DND-41 (cell line): Measurements from ENCODE around the gene MACF1.
"Not testable (repeated sequence)": the region's sequence is repeated elsewhere in the genome, so short reads cannot be mapped to it uniquely, and the experiment has no call there.

Source experiments
- ATAC-seq: fragments of 200-7000 bp; cut with Tn5 transposase; 3 replicates; pipeline ENCODE4 v1.9.1; 2021; ENCODE audit warnings: low read depth; ENCODE audit not compliant: insufficient read depth
- DNase-seq: peaks from one replicate; pipeline ENCODE4 v3.0.0-alpha.2; 2020
- H2AFZ ChIP-seq: 2 replicates; pipeline ENCODE4 v1.6.0; 2012; ENCODE audit warnings: low read depth, low read length
- H3K27ac ChIP-seq: 2 replicates; pipeline ENCODE4 v1.5.1; 2012; ENCODE audit warnings: low read length, inconsistent platforms
- H3K27me3 ChIP-seq: fragments of 200-600 bp; sonication (generic); 2 replicates; pipeline ENCODE4 v1.6.0; 2012; ENCODE audit warnings: low read length, mild to moderate bottlenecking, inconsistent platforms; ENCODE audit not compliant: insufficient read depth, poor library complexity
- H3K36me3 ChIP-seq: 2 replicates; pipeline ENCODE4 v1.5.1; 2012; ENCODE audit warnings: low read length, inconsistent platforms; ENCODE audit not compliant: insufficient read depth
- H3K4me1 ChIP-seq: 2 replicates; pipeline ENCODE4 v1.5.1; 2012; ENCODE audit warnings: mild to moderate bottlenecking, low read length; ENCODE audit not compliant: insufficient read depth
- H3K4me2 ChIP-seq: 2 replicates; pipeline ENCODE4 v1.6.0; 2012; ENCODE audit warnings: mild to moderate bottlenecking, moderate library complexity, low read length, inconsistent platforms; ENCODE audit not compliant: insufficient read depth
- H3K4me3 ChIP-seq, 2 experiments: fragments of 200-600 bp in 1 of 2; shearing (Covaris generic) in 1 of 2; 2 replicates each; pipeline ENCODE4 v1.5.1; 2012 to 2016; ENCODE audit warnings: inconsistent platforms in 2 of 2, low read length in 2 of 2, mild to moderate bottlenecking in 2 of 2, low read depth in 1 of 2, moderate library complexity in 1 of 2
- H3K79me2 ChIP-seq: 2 replicates; pipeline ENCODE4 v1.6.0; 2012; ENCODE audit warnings: low read length, inconsistent platforms; ENCODE audit not compliant: insufficient read depth
- H3K9ac ChIP-seq: 2 replicates; pipeline ENCODE4 v1.6.0; 2012; ENCODE audit warnings: low read depth, mild to moderate bottlenecking, inconsistent platforms, low read length, moderate library complexity
- H3K9me3 ChIP-seq: 2 replicates; pipeline ENCODE4 v1.5.1; 2012; ENCODE audit warnings: low read length, moderate library complexity, mild to moderate bottlenecking, inconsistent platforms; ENCODE audit not compliant: insufficient read depth, severe bottlenecking
- H4K20me1 ChIP-seq: 2 replicates; pipeline ENCODE4 v1.6.0; 2012; ENCODE audit warnings: low read length; ENCODE audit not compliant: insufficient read depth
- CTCF ChIP-seq: IDR thresholded peaks from 2 replicates; pipeline ENCODE4 v1.5.1; 2012; ENCODE audit warnings: borderline replicate concordance, low read length, moderate library complexity, mild to moderate bottlenecking; ENCODE audit not compliant: poor library complexity, severe bottlenecking; ENCODE audit errors: extremely low read depth
- EZH2 ChIP-seq: IDR thresholded peaks from 3 replicates; pipeline ENCODE4 v1.6.1; 2012; ENCODE audit warnings: borderline replicate concordance, low read depth, mild to moderate bottlenecking, moderate library complexity, low read length, inconsistent platforms; ENCODE audit not compliant: severe bottlenecking

Gene MACF1

GRCh38 chr1:39470040-39470439, 265.5 kb downstream of the MACF1 start:
- Histone ChIP-seq H3K36me3 (peaks cover 89% of the 10 kb centered on the region), H3K9ac (no peak overlapping the region), H3K4me2 (no peak overlapping the region), H3K4me3 (no peak overlapping the region), H3K9me3 (no peaks in the 10 kb centered on the region), H3K27me3 (no peaks in the 10 kb centered on the region), H2AFZ (no peak overlapping the region), H3K27ac (no peak overlapping the region), H3K79me2 (no peaks in the 10 kb centered on the region), H4K20me1 (no peaks in the 10 kb centered on the region), H3K4me1 (no peaks in the 10 kb centered on the region)
- no peak for TF ChIP-seq EZH2
- TF ChIP-seq CTCF: no peak
- ATAC-seq (no peak), DNase-seq (no peak)

GRCh38 chr1:39472826-39473225, 268.3 kb downstream of the MACF1 start:
- H3K9me3 ChIP-seq: no peaks in the 10 kb centered on the region
- DNase-seq (no peak), ATAC-seq (no peak)
- H3K79me2 ChIP-seq: no peaks in the 10 kb centered on the region
- no peak overlapping the region for H3K4me3 ChIP-seq
- H3K27me3 ChIP-seq: no peaks in the 10 kb centered on the region
- no peaks in the 10 kb centered on the region for H3K4me1 ChIP-seq
- no peak overlapping the region for H3K27ac ChIP-seq
- H3K9ac ChIP-seq: no peak overlapping the region
- H2AFZ ChIP-seq: no peak overlapping the region
- peaks cover 73% of the 10 kb centered on the region for H3K36me3 ChIP-seq
- no peaks in the 10 kb centered on the region for H4K20me1 ChIP-seq
- no peak for TF ChIP-seq CTCF
- no peak for TF ChIP-seq EZH2
- H3K4me2 ChIP-seq: no peak overlapping the region

- no peak overlapping the region for H3K4me2 ChIP-seq
- H3K9me3 ChIP-seq: no peaks in the 10 kb centered on the region
- H2AFZ ChIP-seq: no peak overlapping the region
- H3K9ac ChIP-seq: no peak overlapping the region
- DNase-seq: no peak
- TF ChIP-seq CTCF (no peak), EZH2 (no peak)
- no peaks in the 10 kb centered on the region for H3K4me1 ChIP-seq
- peaks cover 68% of the 10 kb centered on the region for H3K36me3 ChIP-seq
- H3K4me3 ChIP-seq: no peak overlapping the region
- no peaks in the 10 kb centered on the region for H3K27me3 ChIP-seq
- H3K27ac ChIP-seq: no peak overlapping the region
- ATAC-seq: no peak
- H3K79me2 ChIP-seq: no peaks in the 10 kb centered on the region
- H4K20me1 ChIP-seq: no peaks in the 10 kb centered on the region
These were observed 268.8 kb downstream of the MACF1 start for GRCh38 chr1:39473324-39473723.

DNA sequence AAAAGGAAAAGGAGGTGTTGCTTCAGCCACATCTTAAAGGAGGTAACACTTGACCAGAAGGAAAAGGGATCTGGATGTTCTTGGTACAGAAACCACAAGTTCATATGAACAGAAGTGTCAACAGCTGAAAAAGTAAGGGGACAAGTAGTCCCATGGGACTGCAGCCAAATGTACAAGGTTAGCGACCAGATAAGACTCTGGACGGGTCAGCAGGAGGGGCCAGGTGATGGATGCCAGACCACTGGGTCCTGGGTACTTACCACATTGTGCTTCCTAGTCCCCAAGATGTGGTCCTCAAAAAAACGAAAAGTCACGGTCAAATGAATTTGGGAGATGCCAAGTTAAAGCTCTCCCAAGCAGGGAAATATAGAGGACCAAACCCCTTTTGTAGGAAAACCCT, 270.3 kb downstream of the MACF1 start:
- Histone ChIP-seq H3K79me2 (no peaks in the 10 kb centered on the region), H3K27me3 (no peaks in the 10 kb centered on the region), H2AFZ (no peak overlapping the region), H3K9me3 (no peaks in the 10 kb centered on the region), H3K4me3 (no peak overlapping the region), H3K4me1 (no peaks in the 10 kb centered on the region), H4K20me1 (no peaks in the 10 kb centered on the region), H3K27ac (no peak overlapping the region), H3K9ac (no peak overlapping the region), H3K36me3 (peaks cover 62% of the 10 kb centered on the region), H3K4me2 (no peak overlapping the region)
- TF ChIP-seq CTCF (no peak), EZH2 (no peak)
- DNase-seq (no peak), ATAC-seq (no peak)

DNA sequence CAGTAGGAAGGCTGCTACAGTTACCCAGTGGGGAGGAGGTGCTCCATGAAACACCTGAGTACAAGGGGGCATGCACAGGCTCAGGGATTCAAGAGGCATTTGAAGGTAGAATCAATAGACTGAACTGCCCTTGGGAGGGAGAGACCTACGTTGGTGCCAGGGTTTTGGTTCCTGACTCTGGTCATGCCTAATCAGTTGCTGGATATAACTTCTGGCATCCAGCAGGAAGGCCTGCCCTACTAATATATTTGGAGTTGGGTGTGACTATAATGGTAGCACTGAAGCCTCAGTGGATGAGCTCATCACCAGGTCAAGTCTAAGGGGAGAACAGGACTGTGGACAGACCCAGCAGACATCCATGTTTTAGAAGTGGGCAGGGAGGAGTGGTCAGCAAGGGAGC, 271.1 kb downstream of the MACF1 start:
- peaks cover 62% of the 10 kb centered on the region for H3K36me3 ChIP-seq
- H3K9ac ChIP-seq, H4K20me1 ChIP-seq, H3K4me3 ChIP-seq, DNase-seq, H3K4me1 ChIP-seq, ATAC-seq, H3K9me3 ChIP-seq, H3K79me2 ChIP-seq, H3K4me2 ChIP-seq, H3K27me3 ChIP-seq, H3K27ac ChIP-seq, H2AFZ ChIP-seq: not testable (repeated sequence)
